ENCODE measurements around the gene PPP2CA. TPM values are rescaled to one million over a fixed set of nuclear protein-coding genes. Genes with fewer than 3 reads are reported as not detected.

Gene PPP2CA
- total and polyA plus RNA-seq, 4 donors, result 32.2 to 117 (median 104) TPM

GRCh38 chr5:134268919-134269318 lies 43.0 kb upstream of the PPP2CA start:
- no peak for ATAC-seq (ENCODE audit: insufficient read depth, low FRiP score)
- WGBS, 2 donors, result 93 to 99% methylated on average over 4 of the region's 4 CpGs
- no peak overlapping the region for H3K27ac ChIP-seq (ENCODE audit: low read depth in 1 of 2, low read length in 1 of 2)
- no peaks in the 10 kb centered on the region for H3K27me3 ChIP-seq (ENCODE audit: control insufficient read depth in 3 of 3, insufficient read depth in 3 of 3, low read length in 2 of 3)
- no peak for TF ChIP-seq CTCF (IDR thresholded peaks at IDR 0.05; ENCODE audit: control extremely low read depth, extremely low read depth)
- no peak overlapping the region for H3K9ac ChIP-seq (ENCODE audit: insufficient read depth in 1 of 2, low read length in 2 of 2)
- DNase-seq, result no peak
- H3K4me3 ChIP-seq, result no peak overlapping the region
- no peaks in the 10 kb centered on the region for H3K4me1 ChIP-seq (ENCODE audit: control insufficient read depth in 5 of 5, insufficient read depth in 5 of 5, low read length in 5 of 5)
- no peaks in the 10 kb centered on the region for H3K36me3 ChIP-seq (ENCODE audit: control insufficient read depth in 4 of 4, insufficient read depth in 4 of 4, low read length in 4 of 4)
- H3K9me3 ChIP-seq (ENCODE audit: control insufficient read depth in 4 of 4, insufficient read depth in 3 of 4, low read length in 3 of 4), result peaks cover 0 to 3% (median 0%) of the 10 kb centered on the region in 4 donors

- Histone ChIP-seq H3K36me3 (ENCODE audit: control insufficient read depth in 4 of 4, insufficient read depth in 4 of 4, low read length in 4 of 4) (no peaks in the 10 kb centered on the region), H3K9ac (ENCODE audit: insufficient read depth in 1 of 2, low read length in 2 of 2) (no peak overlapping the region), H3K27ac (ENCODE audit: low read depth in 1 of 2, low read length in 1 of 2) (no peak overlapping the region), H3K4me1 (ENCODE audit: control insufficient read depth in 5 of 5, insufficient read depth in 5 of 5, low read length in 5 of 5) (no peaks in the 10 kb centered on the region), H3K4me3 (no peak overlapping the region), H3K27me3 (ENCODE audit: control insufficient read depth in 3 of 3, insufficient read depth in 3 of 3, low read length in 2 of 3) (no peaks in the 10 kb centered on the region), H3K9me3 (ENCODE audit: control insufficient read depth in 4 of 4, insufficient read depth in 3 of 4, low read length in 3 of 4) (peaks cover 0 to 3% (median 0%) of the 10 kb centered on the region in 4 donors)
- WGBS, 2 donors, result 82 to 89% methylated on average over 3 of the region's 3 CpGs
- no peak for TF ChIP-seq CTCF (IDR thresholded peaks at IDR 0.05; ENCODE audit: control extremely low read depth, extremely low read depth)
- DNase-seq, result no peak
- no peak for ATAC-seq (ENCODE audit: insufficient read depth, low FRiP score)
Measured at GRCh38 chr5:134268019-134268601, 42.2 kb upstream of the PPP2CA start.

- no peaks in the 10 kb centered on the region for H3K36me3 ChIP-seq (ENCODE audit: control insufficient read depth in 4 of 4, insufficient read depth in 4 of 4, low read length in 4 of 4)
- 82 to 88% methylated on average over 7 of the region's 7 CpGs for WGBS, 2 donors
- no peak overlapping the region for H3K9ac ChIP-seq (ENCODE audit: insufficient read depth in 1 of 2, low read length in 2 of 2)
- no peaks in the 10 kb centered on the region for H3K27me3 ChIP-seq (ENCODE audit: control insufficient read depth in 3 of 3, insufficient read depth in 3 of 3, low read length in 2 of 3)
- H3K4me1 ChIP-seq (ENCODE audit: control insufficient read depth in 5 of 5, insufficient read depth in 5 of 5, low read length in 5 of 5), result no peaks in the 10 kb centered on the region
- ATAC-seq (ENCODE audit: insufficient read depth, low FRiP score), result no peak
- no peak for DNase-seq
- no peak overlapping the region for H3K27ac ChIP-seq (ENCODE audit: low read depth in 1 of 2, low read length in 1 of 2)
- no peak for TF ChIP-seq CTCF (IDR thresholded peaks at IDR 0.05; ENCODE audit: control extremely low read depth, extremely low read depth)
- no peak overlapping the region for H3K4me3 ChIP-seq
- H3K9me3 ChIP-seq (ENCODE audit: control insufficient read depth in 4 of 4, insufficient read depth in 3 of 4, low read length in 3 of 4), result peaks cover 0 to 3% (median 0%) of the 10 kb centered on the region in 4 donors
Measured at GRCh38 chr5:134267366-134268018, 41.6 kb upstream of the PPP2CA start.
